ENCODE measurements around the gene KEAP1.
A peak's percentile ranks its signal among the peaks of the same experiment; 100 is the strongest.

The KEAP1 gene

GRCh38 chr19:10478903-10479384 is 24.2 kb downstream of the KEAP1 start:
- TF ChIP-seq CTCF (IDR thresholded peaks at IDR 0.05), result peak; percentile 37 to 86
- DNase-seq, result peak; percentile 93 to 96
- Histone ChIP-seq H3K27ac (peak overlapping the region; percentile 48 to 50), H3K4me1 (peaks cover 0 to 16% (median 10%) of the 10 kb centered on the region in 4 donors), H3K27me3 (no peaks in the 10 kb centered on the region), H3K4me3 (peak overlapping the region; percentile 56 to 64), H3K36me3 (no peaks in the 10 kb centered on the region), H3K9me3 (no peaks in the 10 kb centered on the region)
- intact Hi-C loops (cut with DNase I; ENCODE audit: low total_unique reads), result loop anchor here (10.0 kb wide), 1 partner anchor 54 kb away; the partner anchor contains the start of gene PDE4A

- intact Hi-C loops (cut with DNase I; ENCODE audit: low total_unique reads), result loop anchor here (10.0 kb wide), 1 partner anchor 54 kb away; the partner anchor contains the start of gene PDE4A
Observed at GRCh38 chr19:10478476-10478875, 24.7 kb downstream of the KEAP1 start.

GRCh38 chr19:10474962-10475451 is 28.1 kb downstream of the KEAP1 start:
- Histone ChIP-seq H3K27me3 (no peaks in the 10 kb centered on the region), H3K4me1 (peaks cover 0 to 16% (median 10%) of the 10 kb centered on the region in 4 donors)

More at GRCh38 chr19:10478476-10478875, 24.7 kb downstream of the KEAP1 start:
- peaks cover 0 to 16% (median 10%) of the 10 kb centered on the region in 4 donors for H3K4me1 ChIP-seq
- H3K4me3 ChIP-seq, result peak overlapping the region in 1 of 2 donors; percentile 64
- no peak for TF ChIP-seq CTCF (IDR thresholded peaks at IDR 0.05)
- no peak overlapping the region for H3K27ac ChIP-seq
- H3K27me3 ChIP-seq, result no peaks in the 10 kb centered on the region
- H3K36me3 ChIP-seq, result no peaks in the 10 kb centered on the region
- no peaks in the 10 kb centered on the region for H3K9me3 ChIP-seq
- DNase-seq, result no peak

DNA sequence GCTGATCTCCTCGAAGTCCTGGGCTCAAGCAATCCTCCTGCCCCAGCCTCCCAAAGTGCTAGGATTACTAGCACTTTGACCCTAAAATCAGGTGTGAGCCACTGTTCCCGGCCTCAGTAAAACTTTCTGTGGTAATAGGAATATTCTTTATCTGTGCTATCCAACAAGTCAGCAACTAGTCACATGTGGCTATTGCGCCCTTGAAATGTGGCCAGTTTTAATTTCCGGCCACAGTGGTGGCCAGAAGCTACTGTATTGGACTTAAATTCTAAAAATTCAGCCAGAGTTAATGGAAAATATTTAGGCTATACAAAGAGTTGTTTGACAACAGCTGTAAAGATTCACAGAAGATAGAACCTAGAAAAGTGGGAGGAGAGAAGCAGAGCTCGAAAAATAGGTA is 30.0 kb downstream of the KEAP1 start:
- Histone ChIP-seq H3K27me3 (no peaks in the 10 kb centered on the region), H3K27ac (no peak overlapping the region), H3K4me3 (no peak overlapping the region), H3K4me1 (peaks cover 0 to under 1% (median 0%) of the 10 kb centered on the region in 4 donors), H3K36me3 (no peaks in the 10 kb centered on the region), H3K9me3 (no peaks in the 10 kb centered on the region)
- no peak for TF ChIP-seq CTCF (IDR thresholded peaks at IDR 0.05)
- intact Hi-C loops (cut with DNase I; ENCODE audit: low total_unique reads), result loop anchor here (10.0 kb wide), 1 partner anchor 48 kb away; the partner anchor contains the start of gene PDE4A
- DNase-seq, result no peak

More at GRCh38 chr19:10474962-10475451, 28.1 kb downstream of the KEAP1 start:
- TF ChIP-seq CTCF (IDR thresholded peaks at IDR 0.05), result no peak
- Histone ChIP-seq H3K27ac (no peak overlapping the region), H3K36me3 (no peaks in the 10 kb centered on the region), H3K4me3 (no peak overlapping the region), H3K9me3 (no peaks in the 10 kb centered on the region)
- intact Hi-C loops (cut with DNase I; ENCODE audit: low total_unique reads), result loop anchor here (10.0 kb wide), 1 partner anchor 50 kb away; the partner anchor contains the start of gene PDE4A
- no peak for DNase-seq

- Histone ChIP-seq H3K27ac (no peak overlapping the region), H3K9me3 (no peaks in the 10 kb centered on the region), H3K4me3 (no peak overlapping the region), H3K27me3 (no peaks in the 10 kb centered on the region), H3K36me3 (peaks cover 4 to 6% (median 6%) of the 10 kb centered on the region in 3 donors), H3K4me1 (no peaks in the 10 kb centered on the region)
- no peak for TF ChIP-seq CTCF (IDR thresholded peaks at IDR 0.05)
- no peak for DNase-seq
- intact Hi-C loops (cut with DNase I; ENCODE audit: low total_unique reads), result loop anchor here (10.0 kb wide), 1 partner anchor 47 kb away; the partner anchor contains the start of gene PDE4A
Observed at GRCh38 chr19:10471909-10472308, 31.2 kb downstream of the KEAP1 start.
